Endothelial cell of umbilical vein (primary cell): ENCODE results near the gene CDK5RAP2. TPM values are rescaled to one million over a fixed set of nuclear protein-coding genes. Genes with fewer than 3 reads are reported as not detected.

Source experiments
- BruUV-seq: library from RNA; stranded (reverse); fragments of 400-500 nt; replicated peaks from 2 replicates; lab custom pipeline; 2021; lab: Mats Ljungman, UMichigan
- CTCF ChIA-PET: fragments of 300-600, 350-600 bp; sonication (Branson Sonifier 250); formaldehyde crosslinking; loops from one replicate; lab custom pipeline; 2021; ENCODE audit warnings: antibody characterized with exemption, inconsistent platforms; lab: Charles Lee
- POLR2A ChIA-PET: fragments of 300-600, 350-600 bp; sonication (Branson Sonifier 250); formaldehyde crosslinking; loops from one replicate; lab custom pipeline; 2021; ENCODE audit warnings: antibody characterized with exemption, inconsistent platforms; lab: Charles Lee
- DNase-seq: peaks from one replicate; pipeline ENCODE4 v3.0.0-alpha.2; 2011; ENCODE audit warnings: low read depth, low spot score
- FAIRE-seq: peaks from 2 replicates; lab custom pipeline; 2011; peaks lifted over from hg19 to GRCh38; lab: Jason Lieb, UNC
- H2AFZ ChIP-seq: 2 replicates; pipeline ENCODE4 v1.6.0; 2012; ENCODE audit warnings: low read depth, low read length, control low read depth, inconsistent platforms
- H3K27ac ChIP-seq: 2 replicates; pipeline ENCODE4 v1.5.1; 2011; ENCODE audit warnings: low read depth, mild to moderate bottlenecking, control low read depth, low read length, moderate library complexity; ENCODE audit not compliant: insufficient read depth
- H3K27me3 ChIP-seq, 2 experiments: 2 replicates each; pipeline versions ENCODE4 v1.6.0 to v1.6.1; 2011; ENCODE audit warnings: low read length in 2 of 2, mixed read lengths in 1 of 2; ENCODE audit not compliant: control insufficient read depth in 2 of 2, insufficient read depth in 2 of 2
- H3K36me3 ChIP-seq, 2 experiments: 2 replicates in 1 of 2; 3 replicates in 1 of 2; pipeline ENCODE4 v1.5.1; 2011; ENCODE audit warnings: low read length in 2 of 2, mild to moderate bottlenecking in 1 of 2, moderate library complexity in 1 of 2; ENCODE audit not compliant: control insufficient read depth in 2 of 2, insufficient read depth in 2 of 2; ENCODE audit errors: extremely low read depth in 1 of 2
- H3K4me1 ChIP-seq: 3 replicates; pipeline ENCODE4 v1.5.1; 2011; ENCODE audit warnings: mild to moderate bottlenecking, low read length; ENCODE audit not compliant: control insufficient read depth, insufficient read depth; ENCODE audit errors: extremely low read depth
- H3K4me2 ChIP-seq: 2 replicates; pipeline ENCODE4 v1.6.1; 2011; ENCODE audit warnings: low read length, control low read depth, mixed read lengths; ENCODE audit not compliant: insufficient read depth
- H3K4me3 ChIP-seq, 3 experiments: fragments of 200-600 bp in 1 of 3; sonication (generic), shearing (Covaris generic) in 1 of 3; replicated peaks in 1 of 3; 2 replicates each; pipeline ENCODE4 v1.5.1; 2011 to 2016; ENCODE audit warnings: control low read depth in 3 of 3, low read length in 3 of 3, mild to moderate bottlenecking in 2 of 3, inconsistent platforms in 1 of 3, low read depth in 1 of 3, moderate library complexity in 1 of 3; ENCODE audit not compliant: insufficient read depth in 1 of 3
- H3K79me2 ChIP-seq: 2 replicates; pipeline ENCODE4 v1.6.0; 2012; ENCODE audit warnings: low read length, inconsistent platforms; ENCODE audit not compliant: control insufficient read depth, insufficient read depth
- H3K9ac ChIP-seq: replicated peaks from 2 replicates; pipeline ENCODE3; 2011; ENCODE audit warnings: low read length, control low read depth; ENCODE audit not compliant: insufficient read depth; ENCODE audit errors: extremely low read depth
- H3K9me1 ChIP-seq: replicated peaks from 3 replicates; pipeline ENCODE4 v1.6.0; 2011; ENCODE audit warnings: mild to moderate bottlenecking, low read length; ENCODE audit not compliant: control insufficient read depth, insufficient read depth; ENCODE audit errors: extremely low read depth
- H3K9me3 ChIP-seq: replicated peaks from 2 replicates; pipeline ENCODE4 v1.5.1; 2012; ENCODE audit warnings: low read length, inconsistent platforms; ENCODE audit not compliant: control insufficient read depth, insufficient read depth
- H4K20me1 ChIP-seq: replicated peaks from 2 replicates; pipeline ENCODE3; 2011; ENCODE audit warnings: mild to moderate bottlenecking, low read length; ENCODE audit not compliant: control insufficient read depth, insufficient read depth; ENCODE audit errors: extremely low read depth
- EZH2 ChIP-seq: IDR thresholded peaks from 2 replicates; pipeline ENCODE4 v1.6.1; 2012; ENCODE audit warnings: borderline replicate concordance, low read depth, mild to moderate bottlenecking, moderate library complexity, low read length, inconsistent platforms; ENCODE audit not compliant: severe bottlenecking
- FOS ChIP-seq: IDR thresholded peaks from 2 replicates; pipeline ENCODE4 v1.6.1; 2011; ENCODE audit warnings: mild to moderate bottlenecking, low read length, moderate library complexity, borderline replicate concordance; ENCODE audit not compliant: insufficient read depth
- GATA2 ChIP-seq: IDR thresholded peaks from 2 replicates; pipeline ENCODE4 v1.7.0; 2011; ENCODE audit warnings: low read depth, mild to moderate bottlenecking, moderate library complexity, mixed read lengths, low read length; ENCODE audit not compliant: insufficient read length, insufficient read depth
- JUN ChIP-seq: IDR thresholded peaks from 2 replicates; pipeline ENCODE4 v1.6.1; 2011; ENCODE audit warnings: borderline replicate concordance, low read depth; ENCODE audit not compliant: insufficient read length, insufficient read depth
- MYC ChIP-seq: IDR thresholded peaks from one replicate; pipeline ENCODE4 v1.6.1; 2011; ENCODE audit warnings: mild to moderate bottlenecking, low read depth, low read length
- POLR2A ChIP-seq: IDR thresholded peaks from 2 replicates; pipeline ENCODE4 v1.6.1; 2012; ENCODE audit warnings: low read depth, mild to moderate bottlenecking, control low read depth, low read length
- POLR2AphosphoS5 ChIP-seq: IDR thresholded peaks from 2 replicates; pipeline ENCODE4 v1.6.1; 2012; ENCODE audit warnings: low read depth, mild to moderate bottlenecking, control low read depth, low read length, moderate library complexity; ENCODE audit not compliant: insufficient read depth
- dilution Hi-C: fragments of 300-500 bp; cut with MboI; formaldehyde crosslinking; loops from one replicate; pipeline ENCODE4 v1.15.0; 2019; ENCODE audit warnings: low sequenced_read_pairs; ENCODE audit not compliant: extremely low pct_ligation_motif_present
- intact Hi-C: fragments of 100-400 bp; cut with micrococcal nuclease; formaldehyde crosslinking; loops from one replicate; pipeline ENCODE4 v1.10.0; 2022
- polyA plus RNA-seq, 4 experiments: library from polyadenylated mRNA; depleted of rRNA in 3 of 4; stranded (reverse) in 3 of 4; unstranded in 1 of 4; fragments of >200 nt; gene quantifications; 2 replicates each; pipeline versions ENCODE4 v1.2.1 to v1.2.3, GENCODE V29; 2011 to 2012; ENCODE audit warnings: missing spikeins in 1 of 4
- total RNA-seq: library from RNA; stranded (reverse); gene quantifications from 2 replicates; pipeline ENCODE4 v1.2.3, GENCODE V29; 2021
- TF ChIP-seq, protein P1 (sequence below): IDR thresholded peaks from 2 replicates; pipeline ENCODE4 v1.6.1; 2011; ENCODE audit not compliant: insufficient read depth, insufficient read length
- TF ChIP-seq, protein P2 (sequence below), 2 donors: IDR thresholded peaks; 1 replicate in 1 of 2; 2 replicates in 1 of 2; pipeline ENCODE4 v1.5.1; 2011; ENCODE audit warnings: low read length in 2 of 2, mild to moderate bottlenecking in 2 of 2, moderate library complexity in 2 of 2, control low read depth in 1 of 2, inconsistent platforms in 1 of 2, low read depth in 1 of 2; ENCODE audit not compliant: insufficient read depth in 1 of 2; ENCODE audit errors: extremely low read depth in 1 of 2

CDK5RAP2 gene
- total and polyA plus RNA-seq, 2 donors (not counting 3 experiments of a cell fraction or from before 2014, with no cell fraction given), result 17.5 to 56.7 TPM

DNA sequence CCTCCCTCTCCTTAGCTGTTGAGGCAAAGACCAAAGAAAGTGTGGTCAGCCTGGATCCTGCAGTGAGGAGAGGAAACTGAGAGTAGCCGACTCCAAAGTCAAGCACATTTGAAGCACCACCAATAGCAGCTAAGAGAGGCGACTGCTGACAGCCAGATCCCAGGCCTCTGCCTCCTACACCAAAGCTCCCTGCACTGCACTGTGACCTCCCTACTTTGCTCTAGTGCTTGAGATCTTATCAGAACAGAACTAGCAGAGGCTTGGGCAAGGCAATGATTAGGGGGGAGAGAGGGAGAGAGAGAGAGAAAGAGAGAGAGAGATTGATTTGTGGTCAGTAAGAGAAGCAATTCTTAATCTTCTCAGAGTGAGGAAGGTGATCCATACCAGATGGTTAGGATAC is 216.3 kb downstream of the CDK5RAP2 start:
- Histone ChIP-seq H2AFZ (no peak overlapping the region), H3K36me3 (no peaks in the 10 kb centered on the region), H3K27ac (no peak overlapping the region), H3K4me3 (no peak overlapping the region), H3K9me3 (no peaks in the 10 kb centered on the region), H3K27me3 (no peaks in the 10 kb centered on the region), H3K4me1 (peaks cover 12% of the 10 kb centered on the region), H3K9ac (no peak overlapping the region), H3K4me2 (no peak overlapping the region), H3K79me2 (no peaks in the 10 kb centered on the region), H3K9me1 (no peaks in the 10 kb centered on the region), H4K20me1 (no peaks in the 10 kb centered on the region)
- no peak for DNase-seq
- no TSS peak for BruUV-seq
- no peak for TF ChIP-seq JUN
- TF ChIP-seq FOS, result no peak
- no peak for TF ChIP-seq GATA2
- no peak for TF ChIP-seq EZH2
- dilution Hi-C loops, result no loop called here
- intact Hi-C loops, result no loop called here
- no peak for FAIRE-seq
- CTCF ChIA-PET, result no interaction called here
- POLR2A ChIA-PET, result no interaction called here

DNA sequence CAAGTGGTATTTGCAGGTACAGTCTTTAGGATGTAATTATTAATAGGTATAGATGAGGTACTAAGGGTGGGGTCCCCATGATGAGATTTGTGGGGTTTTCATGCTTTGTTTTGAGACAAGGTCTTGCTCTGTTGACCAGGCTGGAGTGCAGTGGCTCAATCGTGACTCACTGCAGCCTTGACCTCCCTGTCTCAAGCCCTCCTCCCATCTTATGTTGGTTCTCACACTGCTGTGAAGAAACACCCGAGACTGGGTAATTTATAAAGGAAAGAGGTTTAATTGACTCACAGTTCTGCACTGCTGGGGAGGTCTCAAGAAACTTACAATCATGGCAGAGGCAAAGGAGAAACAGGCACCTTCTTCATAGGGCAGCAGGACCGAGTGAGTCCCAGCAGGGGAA is 217.5 kb downstream of the CDK5RAP2 start:
- H3K27me3 ChIP-seq, result no peaks in the 10 kb centered on the region
- dilution Hi-C loops, result no loop called here
- BruUV-seq, result no TSS peak
- H3K9me3 ChIP-seq, result no peaks in the 10 kb centered on the region
- ChIA-PET POLR2A (no interaction called here), CTCF (no interaction called here)
- no peak overlapping the region for H3K4me2 ChIP-seq
- intact Hi-C loops, result no loop called here
- no peak overlapping the region for H3K27ac ChIP-seq
- no peaks in the 10 kb centered on the region for H3K9me1 ChIP-seq
- H3K9ac ChIP-seq, result no peak overlapping the region
- no peaks in the 10 kb centered on the region for H3K79me2 ChIP-seq
- H3K4me3 ChIP-seq, result no peak overlapping the region
- no peak for DNase-seq
- FAIRE-seq, result no peak
- H3K4me1 ChIP-seq, result peaks cover 12% of the 10 kb centered on the region
- TF ChIP-seq, protein P1, sequence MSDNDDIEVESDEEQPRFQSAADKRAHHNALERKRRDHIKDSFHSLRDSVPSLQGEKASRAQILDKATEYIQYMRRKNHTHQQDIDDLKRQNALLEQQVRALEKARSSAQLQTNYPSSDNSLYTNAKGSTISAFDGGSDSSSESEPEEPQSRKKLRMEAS, result no peak
- TF ChIP-seq JUN (no peak), EZH2 (no peak), GATA2 (no peak), POLR2AphosphoS5 (no peak), MYC (no peak), POLR2A (no peak), FOS (no peak)
- TF ChIP-seq, protein P2, sequence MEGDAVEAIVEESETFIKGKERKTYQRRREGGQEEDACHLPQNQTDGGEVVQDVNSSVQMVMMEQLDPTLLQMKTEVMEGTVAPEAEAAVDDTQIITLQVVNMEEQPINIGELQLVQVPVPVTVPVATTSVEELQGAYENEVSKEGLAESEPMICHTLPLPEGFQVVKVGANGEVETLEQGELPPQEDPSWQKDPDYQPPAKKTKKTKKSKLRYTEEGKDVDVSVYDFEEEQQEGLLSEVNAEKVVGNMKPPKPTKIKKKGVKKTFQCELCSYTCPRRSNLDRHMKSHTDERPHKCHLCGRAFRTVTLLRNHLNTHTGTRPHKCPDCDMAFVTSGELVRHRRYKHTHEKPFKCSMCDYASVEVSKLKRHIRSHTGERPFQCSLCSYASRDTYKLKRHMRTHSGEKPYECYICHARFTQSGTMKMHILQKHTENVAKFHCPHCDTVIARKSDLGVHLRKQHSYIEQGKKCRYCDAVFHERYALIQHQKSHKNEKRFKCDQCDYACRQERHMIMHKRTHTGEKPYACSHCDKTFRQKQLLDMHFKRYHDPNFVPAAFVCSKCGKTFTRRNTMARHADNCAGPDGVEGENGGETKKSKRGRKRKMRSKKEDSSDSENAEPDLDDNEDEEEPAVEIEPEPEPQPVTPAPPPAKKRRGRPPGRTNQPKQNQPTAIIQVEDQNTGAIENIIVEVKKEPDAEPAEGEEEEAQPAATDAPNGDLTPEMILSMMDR (IDR thresholded peaks at IDR 0.05; ENCODE audit: extremely low read depth in 1 of 2, insufficient read depth in 1 of 2, low read depth in 1 of 2, low read length in 2 of 2), result no peak
- no peaks in the 10 kb centered on the region for H4K20me1 ChIP-seq
- H2AFZ ChIP-seq, result no peak overlapping the region
- H3K36me3 ChIP-seq, result no peaks in the 10 kb centered on the region
